ENCODE data around the gene DPYSL5.

Gene DPYSL5

DNA sequence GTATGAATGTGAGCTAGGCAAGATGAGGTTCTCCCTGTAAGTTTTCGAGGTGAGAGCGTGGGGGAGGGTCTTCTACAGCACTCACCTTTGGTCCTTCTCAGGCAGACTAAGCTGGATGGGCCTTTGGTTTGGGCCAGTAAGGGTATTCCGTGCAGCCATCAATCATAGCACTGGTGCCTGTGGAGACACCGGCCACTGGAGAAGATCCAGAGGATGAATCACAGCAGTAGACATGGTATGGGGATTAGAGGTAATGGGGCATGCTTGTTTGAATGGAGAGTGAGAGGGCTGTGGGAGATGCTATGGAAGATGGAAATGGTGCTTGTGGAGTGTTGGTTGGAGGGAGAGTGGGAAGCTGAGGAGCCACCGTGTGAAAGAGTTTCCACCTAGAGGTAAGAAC is 138.6 kb downstream of the DPYSL5 start:
- Mint-ChIP-seq H3K9me3 (no peaks in the 10 kb centered on the region), H3K27me3 (ENCODE audit: low read depth) (peaks cover 17% of the 10 kb centered on the region), H3K27ac (no peak overlapping the region), H3K4me3 (no peak overlapping the region), H3K36me3 (ENCODE audit: low read depth) (no peaks in the 10 kb centered on the region), H3K4me1 (no peaks in the 10 kb centered on the region)
- TF ChIP-seq, protein P1, sequence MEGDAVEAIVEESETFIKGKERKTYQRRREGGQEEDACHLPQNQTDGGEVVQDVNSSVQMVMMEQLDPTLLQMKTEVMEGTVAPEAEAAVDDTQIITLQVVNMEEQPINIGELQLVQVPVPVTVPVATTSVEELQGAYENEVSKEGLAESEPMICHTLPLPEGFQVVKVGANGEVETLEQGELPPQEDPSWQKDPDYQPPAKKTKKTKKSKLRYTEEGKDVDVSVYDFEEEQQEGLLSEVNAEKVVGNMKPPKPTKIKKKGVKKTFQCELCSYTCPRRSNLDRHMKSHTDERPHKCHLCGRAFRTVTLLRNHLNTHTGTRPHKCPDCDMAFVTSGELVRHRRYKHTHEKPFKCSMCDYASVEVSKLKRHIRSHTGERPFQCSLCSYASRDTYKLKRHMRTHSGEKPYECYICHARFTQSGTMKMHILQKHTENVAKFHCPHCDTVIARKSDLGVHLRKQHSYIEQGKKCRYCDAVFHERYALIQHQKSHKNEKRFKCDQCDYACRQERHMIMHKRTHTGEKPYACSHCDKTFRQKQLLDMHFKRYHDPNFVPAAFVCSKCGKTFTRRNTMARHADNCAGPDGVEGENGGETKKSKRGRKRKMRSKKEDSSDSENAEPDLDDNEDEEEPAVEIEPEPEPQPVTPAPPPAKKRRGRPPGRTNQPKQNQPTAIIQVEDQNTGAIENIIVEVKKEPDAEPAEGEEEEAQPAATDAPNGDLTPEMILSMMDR (IDR thresholded peaks at IDR 0.05; ENCODE audit: unreplicated experiment in 3 of 3): no peak

DNA sequence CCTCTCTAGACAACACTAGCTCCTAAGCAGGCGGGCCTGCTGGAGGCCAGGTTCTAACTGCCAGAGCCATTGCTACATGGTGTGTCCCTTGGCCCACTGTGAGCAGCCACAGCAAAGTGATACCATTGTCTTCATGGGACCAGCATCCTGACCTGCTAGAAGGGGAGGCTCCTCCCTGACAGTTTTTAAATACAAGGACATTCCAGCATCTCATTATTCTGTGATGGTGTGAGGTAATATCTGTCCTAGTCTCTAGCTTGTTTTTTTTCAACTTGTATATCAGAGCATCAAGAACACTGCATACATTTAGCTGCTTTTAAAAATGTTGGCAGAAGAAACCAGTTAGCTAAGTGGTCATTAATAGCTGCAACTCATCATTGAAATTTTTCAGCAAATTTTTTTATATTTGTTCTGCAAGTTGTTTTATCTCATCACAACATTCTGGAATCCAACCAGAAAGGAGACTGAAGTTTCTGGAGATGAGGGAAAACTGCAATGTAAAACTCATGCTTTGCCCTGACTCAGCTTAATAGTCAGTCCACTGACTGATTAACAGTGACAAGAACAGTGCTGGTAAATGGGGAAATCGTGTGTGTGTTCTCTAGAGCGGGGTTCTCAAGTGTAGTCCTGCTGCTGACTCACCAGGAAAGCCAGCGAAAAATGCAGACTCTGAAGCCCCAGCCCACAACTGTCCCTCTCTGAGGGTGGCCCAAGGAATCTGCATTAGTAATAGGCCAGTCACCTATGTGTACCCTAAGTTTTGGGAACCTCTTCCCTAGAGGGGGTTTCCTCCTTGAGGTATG is 140.3 kb downstream of the DPYSL5 start:
- Mint-ChIP-seq H3K4me3 (no peak overlapping the region), H3K27me3 (ENCODE audit: low read depth) (peaks cover 17% of the 10 kb centered on the region), H3K27ac (no peak overlapping the region), H3K4me1 (no peaks in the 10 kb centered on the region), H3K9me3 (no peaks in the 10 kb centered on the region), H3K36me3 (ENCODE audit: low read depth) (no peaks in the 10 kb centered on the region)
- TF ChIP-seq, protein P1 (IDR thresholded peaks at IDR 0.05; ENCODE audit: unreplicated experiment in 3 of 3): no peak

DNA sequence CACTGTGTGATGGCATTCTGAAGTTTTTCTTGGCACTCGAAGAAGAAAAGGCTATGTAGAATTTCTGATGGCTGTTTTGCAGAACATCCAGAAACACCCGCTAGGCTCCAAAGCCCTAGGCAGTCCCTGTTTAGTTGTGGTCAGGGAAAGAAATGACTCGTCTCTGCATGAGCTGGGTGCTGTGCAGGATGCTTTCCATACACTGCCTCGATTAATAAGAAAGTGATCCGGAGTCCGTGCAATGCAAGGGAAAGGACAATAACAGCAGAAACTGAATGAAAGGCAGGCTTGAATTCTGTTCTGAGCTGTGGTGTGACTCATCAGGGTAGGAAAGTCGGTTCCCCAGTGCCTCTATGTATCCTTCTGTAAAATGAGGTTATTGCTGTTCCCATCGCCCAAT is 141.2 kb downstream of the DPYSL5 start:
- Mint-ChIP-seq H3K4me1 (no peaks in the 10 kb centered on the region), H3K4me3 (no peak overlapping the region), H3K27me3 (ENCODE audit: low read depth) (peaks cover 17% of the 10 kb centered on the region), H3K36me3 (ENCODE audit: low read depth) (no peaks in the 10 kb centered on the region), H3K27ac (no peak overlapping the region), H3K9me3 (no peaks in the 10 kb centered on the region)
- TF ChIP-seq, protein P1 (IDR thresholded peaks at IDR 0.05; ENCODE audit: unreplicated experiment in 3 of 3): no peak

DNA sequence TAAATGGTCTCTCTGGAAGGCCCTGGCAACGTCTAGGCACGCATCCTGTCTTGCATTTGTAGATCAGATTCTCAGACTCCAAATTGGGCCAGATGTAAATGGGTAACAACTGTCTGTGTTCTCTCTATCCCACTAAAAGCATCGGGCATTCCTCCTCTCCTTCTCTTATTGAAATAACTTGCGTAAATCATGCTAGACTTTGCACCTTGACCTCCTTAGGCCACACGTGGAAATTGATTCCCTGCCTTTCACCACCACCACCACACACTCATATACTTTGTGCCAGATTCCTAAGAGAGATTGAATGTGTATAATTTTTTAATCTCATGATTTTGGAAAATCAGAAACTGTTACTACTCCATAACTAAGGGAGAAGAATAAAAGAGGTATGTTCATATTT is 143.8 kb downstream of the DPYSL5 start:
- H3K4me1 Mint-ChIP-seq: no peaks in the 10 kb centered on the region
- TF ChIP-seq, protein P1 (IDR thresholded peaks at IDR 0.05; ENCODE audit: unreplicated experiment in 3 of 3): no peak
- H3K4me3 Mint-ChIP-seq: no peak overlapping the region
- H3K9me3 Mint-ChIP-seq: no peaks in the 10 kb centered on the region
- peaks cover 9% of the 10 kb centered on the region for H3K27me3 Mint-ChIP-seq (ENCODE audit: low read depth)
- no peak overlapping the region for H3K27ac Mint-ChIP-seq
- H3K36me3 Mint-ChIP-seq (ENCODE audit: low read depth): no peaks in the 10 kb centered on the region

DNA sequence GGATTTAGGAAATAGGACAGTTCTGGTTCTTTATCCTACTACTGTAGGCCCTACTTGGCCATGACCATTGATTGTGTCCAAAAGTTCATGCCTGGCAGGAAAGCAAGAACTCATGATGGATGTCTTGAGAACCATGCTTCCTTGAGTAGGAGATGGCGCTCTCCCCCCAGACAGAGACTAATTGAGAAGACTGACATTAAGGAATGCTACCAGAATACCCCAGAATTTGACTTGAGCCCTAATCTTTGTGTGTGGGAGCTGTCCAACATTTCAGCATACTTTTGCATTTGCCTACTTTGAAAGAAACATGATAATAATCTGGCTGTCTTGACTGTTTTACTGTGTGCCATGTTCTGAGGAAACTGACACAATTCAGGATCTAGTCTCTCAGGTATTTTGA is 145.8 kb downstream of the DPYSL5 start:
- H3K4me1 Mint-ChIP-seq: no peaks in the 10 kb centered on the region
- no peak overlapping the region for H3K4me3 Mint-ChIP-seq
- H3K27ac Mint-ChIP-seq: no peak overlapping the region
- no peaks in the 10 kb centered on the region for H3K9me3 Mint-ChIP-seq
- TF ChIP-seq, protein P1 (IDR thresholded peaks at IDR 0.05; ENCODE audit: unreplicated experiment in 3 of 3): no peak
- H3K36me3 Mint-ChIP-seq (ENCODE audit: low read depth): no peaks in the 10 kb centered on the region
- peaks cover 9% of the 10 kb centered on the region for H3K27me3 Mint-ChIP-seq (ENCODE audit: low read depth)

DNA sequence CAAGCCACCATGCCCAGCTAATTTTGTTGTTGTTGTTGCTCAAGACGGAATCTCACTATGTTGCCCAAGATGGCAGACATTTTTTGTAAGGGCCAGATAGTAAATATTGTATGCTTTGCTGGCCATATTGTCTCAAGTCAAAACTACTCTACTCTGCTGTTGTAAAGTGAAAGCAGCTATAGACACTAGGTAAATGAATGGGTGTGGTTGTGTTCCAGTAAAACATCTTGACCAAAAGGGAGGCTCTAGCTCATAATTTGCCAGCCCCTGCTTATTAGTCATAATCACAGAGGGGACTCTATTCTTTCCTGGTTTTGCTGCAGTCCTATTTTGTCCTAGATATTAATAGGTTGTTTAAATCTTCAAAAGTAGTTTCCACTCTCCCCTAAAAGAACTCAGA is 147.1 kb downstream of the DPYSL5 start:
- TF ChIP-seq, protein P1 (IDR thresholded peaks at IDR 0.05; ENCODE audit: unreplicated experiment in 3 of 3): no peak
- Mint-ChIP-seq H3K9me3 (no peaks in the 10 kb centered on the region), H3K4me3 (no peak overlapping the region), H3K36me3 (ENCODE audit: low read depth) (no peaks in the 10 kb centered on the region), H3K27me3 (ENCODE audit: low read depth) (peaks cover 4% of the 10 kb centered on the region), H3K27ac (no peak overlapping the region), H3K4me1 (no peaks in the 10 kb centered on the region)
